GM21423 (cell line): ENCODE data around the gene JKAMP.

Source experiments
- ATAC-seq: cut with Tn5 transposase; IDR thresholded peaks from one replicate; pipeline ENCODE4 v1.9.1; 2021; ENCODE audit warnings: mild to moderate bottlenecking, moderate library complexity; ENCODE audit not compliant: unreplicated experiment

Gene JKAMP

GRCh38 chr14:59480166-59480565 is 4.2 kb upstream of the JKAMP start:
- no peak for ATAC-seq

- ATAC-seq, result no peak
Measured at GRCh38 chr14:59481407-59481806, 2.9 kb upstream of the JKAMP start.

GRCh38 chr14:59481871-59482540 is 2.3 kb upstream of the JKAMP start:
- ATAC-seq, result no peak

- ATAC-seq, result no peak
Measured at GRCh38 chr14:59482541-59483331, 1.6 kb upstream of the JKAMP start.

GRCh38 chr14:59483363-59483762 is 954 bp upstream of the JKAMP start:
- no peak for ATAC-seq

- peak; percentile 35 for ATAC-seq
Measured at GRCh38 chr14:59484639-59485175, 390 bp downstream of the JKAMP start.

GRCh38 chr14:59490756-59491155 is 6.4 kb downstream of the JKAMP start:
- ATAC-seq, result no peak

- no peak for ATAC-seq
Measured at GRCh38 chr14:59492384-59492783, 8.1 kb downstream of the JKAMP start.

GRCh38 chr14:59500732-59501131 is 16.4 kb downstream of the JKAMP start:
- no peak for ATAC-seq

- no peak for ATAC-seq
Measured at GRCh38 chr14:59503256-59503655, 18.9 kb downstream of the JKAMP start.

- ATAC-seq, result peak; percentile 87
Measured at GRCh38 chr14:59507063-59507751, 22.9 kb downstream of the JKAMP start.

GRCh38 chr14:59507752-59508103 is 23.4 kb downstream of the JKAMP start:
- ATAC-seq, result no peak

- ATAC-seq, result no peak
Measured at GRCh38 chr14:59509101-59509500, 24.8 kb downstream of the JKAMP start.

GRCh38 chr14:59510001-59510400 is 25.7 kb downstream of the JKAMP start:
- ATAC-seq, result no peak

GRCh38 chr14:59510966-59511365 is 26.6 kb downstream of the JKAMP start:
- ATAC-seq, result no peak

- ATAC-seq, result no peak
Measured at GRCh38 chr14:59511916-59512575, 27.7 kb downstream of the JKAMP start.

- ATAC-seq, result no peak
Measured at GRCh38 chr14:59520224-59520623, 35.9 kb downstream of the JKAMP start.

GRCh38 chr14:59529189-59529588 is 44.9 kb downstream of the JKAMP start:
- ATAC-seq, result no peak

- no peak for ATAC-seq
Measured at GRCh38 chr14:59530349-59530748, 46.0 kb downstream of the JKAMP start.

- ATAC-seq, result no peak
Measured at GRCh38 chr14:59532419-59532818, 48.1 kb downstream of the JKAMP start.

- ATAC-seq, result no peak
Measured at GRCh38 chr14:59534361-59534987, 50.2 kb downstream of the JKAMP start.
